Loucy (cell line): Measurements from ENCODE around the gene NPFFR1.

Source experiments
- CTCF ChIP-seq: fragments of 200-600 bp; sonication (generic); conservative IDR thresholded peaks from 2 replicates; pipeline ENCODE4 v1.5.1; 2014; ENCODE audit warnings: mild to moderate bottlenecking, antibody characterized with exemption, low read length
- EZH2phosphoT487 ChIP-seq: fragments of 200-600 bp; IDR thresholded peaks from 2 replicates; pipeline ENCODE4 v1.6.1; 2018; ENCODE audit warnings: antibody characterized with exemption, mild to moderate bottlenecking, moderate library complexity, borderline replicate concordance

GRCh38 chr10:70198696-70199466 lies 84.9 kb downstream of the NPFFR1 start:
- TF ChIP-seq CTCF: peak; percentile 60
- no peak for TF ChIP-seq EZH2phosphoT487
